GM12891 (cell line): ENCODE results near the gene NAV2.

ENCODE experiments used
- POLR2A ChIP-seq: IDR thresholded peaks from 2 replicates; pipeline ENCODE4 v1.6.1; 2011; ENCODE audit warnings: low read depth, low read length, control low read depth
- POU2F2 ChIP-seq: IDR thresholded peaks from 2 replicates; pipeline ENCODE4 v1.6.1; 2011; ENCODE audit warnings: low read depth, mild to moderate bottlenecking, control low read depth, low read length, moderate library complexity

DNA sequence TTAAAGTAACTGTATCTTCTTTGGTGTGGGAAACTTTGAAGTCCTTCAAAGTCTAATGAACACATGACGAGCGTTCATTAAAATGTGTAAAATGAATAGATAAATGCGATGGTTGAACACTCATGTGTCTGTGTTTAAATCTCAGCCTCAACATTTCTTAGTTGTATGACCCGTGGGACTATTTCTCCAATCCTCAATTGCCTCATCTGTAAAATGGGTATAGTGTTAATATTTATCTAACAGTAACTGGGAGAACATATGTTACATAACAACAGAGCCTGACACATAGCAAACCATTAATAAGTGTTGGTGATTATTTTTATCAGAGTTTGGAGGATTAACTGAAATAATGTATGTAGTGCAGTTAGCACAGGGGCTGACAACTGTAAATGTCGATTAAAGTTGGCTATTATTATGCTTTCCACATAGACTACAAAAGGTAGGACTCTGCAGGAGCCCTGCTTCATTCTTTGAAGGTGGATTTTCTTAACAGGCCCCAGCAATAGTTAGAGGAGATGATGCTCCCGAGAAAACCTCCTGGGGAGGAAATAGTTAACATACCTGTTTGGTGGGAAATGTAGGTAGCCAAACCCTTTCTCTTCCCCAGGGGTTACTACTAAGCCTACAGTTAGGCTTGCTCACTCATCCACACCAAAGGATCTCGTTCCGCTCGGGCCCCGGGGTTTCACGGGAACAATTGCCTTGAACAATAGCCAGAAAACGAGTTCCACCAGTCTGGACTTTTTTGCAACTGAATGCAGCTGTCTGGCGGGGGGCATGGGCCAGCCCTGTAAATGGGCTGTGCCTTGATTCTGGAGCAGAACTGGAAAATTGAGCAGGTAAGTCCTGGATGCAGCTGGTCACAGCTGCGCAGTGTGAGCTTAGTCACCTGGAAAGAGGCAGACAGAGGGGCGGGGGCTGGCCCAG, 314.3 kb downstream of the NAV2 start:
- TF ChIP-seq POU2F2 (no peak), POLR2A (no peak)
